PFSK-1 (cell line): Measurements from ENCODE around the gene CYS1.

Source experiments
- POLR2AphosphoS5 ChIP-seq: IDR thresholded peaks from 2 replicates; pipeline ENCODE4 v1.6.1; 2012; ENCODE audit warnings: low read depth, mild to moderate bottlenecking, control low read depth, low read length, moderate library complexity
- SIN3A ChIP-seq: IDR thresholded peaks from 2 replicates; pipeline ENCODE4 v1.6.1; 2012; ENCODE audit warnings: mild to moderate bottlenecking, low read length, moderate library complexity, borderline replicate concordance; ENCODE audit not compliant: insufficient read depth
- TAF1 ChIP-seq: IDR thresholded peaks from 2 replicates; pipeline ENCODE4 v1.6.1; 2012; ENCODE audit warnings: low read length, control low read depth, borderline replicate concordance; ENCODE audit not compliant: insufficient read depth
- TF ChIP-seq, protein P1 (sequence below), 2 experiments: IDR thresholded peaks; 2 replicates each; pipeline versions ENCODE4 v1.6.1 to v1.8.0; 2011 to 2012; ENCODE audit warnings: low read depth in 2 of 2, low read length in 2 of 2, control low read depth in 1 of 2, inconsistent platforms in 1 of 2, mild to moderate bottlenecking in 1 of 2, moderate library complexity in 1 of 2; ENCODE audit not compliant: insufficient read depth in 1 of 2

DNA sequence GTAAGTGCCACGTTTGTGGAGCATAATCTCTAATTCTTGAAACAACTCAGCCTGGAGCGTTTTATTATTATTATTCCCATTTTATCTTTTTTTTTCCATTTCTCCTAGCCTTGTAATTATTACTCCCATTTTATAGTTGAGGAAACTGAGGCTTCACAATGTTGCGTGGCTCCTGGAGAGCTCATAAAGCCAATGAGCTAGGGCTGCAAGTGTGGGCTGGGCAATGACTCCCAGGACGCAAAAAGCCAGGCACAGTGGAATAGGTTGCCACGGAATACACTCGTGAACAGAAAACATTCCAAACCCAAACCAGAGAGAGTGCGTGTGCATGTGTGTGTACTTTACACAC, 50.4 kb downstream of the CYS1 start:
- no peak for TF ChIP-seq SIN3A
- TF ChIP-seq, protein P1, sequence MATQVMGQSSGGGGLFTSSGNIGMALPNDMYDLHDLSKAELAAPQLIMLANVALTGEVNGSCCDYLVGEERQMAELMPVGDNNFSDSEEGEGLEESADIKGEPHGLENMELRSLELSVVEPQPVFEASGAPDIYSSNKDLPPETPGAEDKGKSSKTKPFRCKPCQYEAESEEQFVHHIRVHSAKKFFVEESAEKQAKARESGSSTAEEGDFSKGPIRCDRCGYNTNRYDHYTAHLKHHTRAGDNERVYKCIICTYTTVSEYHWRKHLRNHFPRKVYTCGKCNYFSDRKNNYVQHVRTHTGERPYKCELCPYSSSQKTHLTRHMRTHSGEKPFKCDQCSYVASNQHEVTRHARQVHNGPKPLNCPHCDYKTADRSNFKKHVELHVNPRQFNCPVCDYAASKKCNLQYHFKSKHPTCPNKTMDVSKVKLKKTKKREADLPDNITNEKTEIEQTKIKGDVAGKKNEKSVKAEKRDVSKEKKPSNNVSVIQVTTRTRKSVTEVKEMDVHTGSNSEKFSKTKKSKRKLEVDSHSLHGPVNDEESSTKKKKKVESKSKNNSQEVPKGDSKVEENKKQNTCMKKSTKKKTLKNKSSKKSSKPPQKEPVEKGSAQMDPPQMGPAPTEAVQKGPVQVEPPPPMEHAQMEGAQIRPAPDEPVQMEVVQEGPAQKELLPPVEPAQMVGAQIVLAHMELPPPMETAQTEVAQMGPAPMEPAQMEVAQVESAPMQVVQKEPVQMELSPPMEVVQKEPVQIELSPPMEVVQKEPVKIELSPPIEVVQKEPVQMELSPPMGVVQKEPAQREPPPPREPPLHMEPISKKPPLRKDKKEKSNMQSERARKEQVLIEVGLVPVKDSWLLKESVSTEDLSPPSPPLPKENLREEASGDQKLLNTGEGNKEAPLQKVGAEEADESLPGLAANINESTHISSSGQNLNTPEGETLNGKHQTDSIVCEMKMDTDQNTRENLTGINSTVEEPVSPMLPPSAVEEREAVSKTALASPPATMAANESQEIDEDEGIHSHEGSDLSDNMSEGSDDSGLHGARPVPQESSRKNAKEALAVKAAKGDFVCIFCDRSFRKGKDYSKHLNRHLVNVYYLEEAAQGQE (IDR thresholded peaks at IDR 0.05; ENCODE audit: insufficient read depth in 1 of 2, low read depth in 2 of 2, low read length in 2 of 2) = no peak
- no peak for TF ChIP-seq TAF1
- no peak for TF ChIP-seq POLR2AphosphoS5
